H9 (cell line): Measurements from ENCODE around the gene PDK4. TPM values are rescaled to one million over a fixed set of nuclear protein-coding genes. Genes with fewer than 3 reads are reported as not detected.

Experiments
- DNase-seq: peaks from one replicate; pipeline ENCODE4 v3.0.0-alpha.2; 2017
- H2AFZ ChIP-seq: one replicate; pipeline ENCODE4 v1.6.1; 2013; ENCODE audit warnings: mild to moderate bottlenecking, low read length, control low read depth, moderate library complexity
- H2AK5ac ChIP-seq: 2 replicates; pipeline ENCODE4 v1.6.1; 2013; ENCODE audit warnings: low read length, control low read depth, mixed read lengths; ENCODE audit not compliant: insufficient read length
- H2BK120ac ChIP-seq: one replicate; pipeline ENCODE4 v1.6.1; 2013; ENCODE audit warnings: low read depth, mild to moderate bottlenecking, low read length, control low read depth, inconsistent platforms; ENCODE audit not compliant: poor library complexity, severe bottlenecking
- H2BK12ac ChIP-seq: 2 replicates; pipeline ENCODE4 v1.6.1; 2013; ENCODE audit warnings: low read length, control low read depth, mixed read lengths, low read depth; ENCODE audit not compliant: insufficient read length
- H2BK15ac ChIP-seq: 2 replicates; pipeline ENCODE4 v1.6.1; 2013; ENCODE audit warnings: low read depth, low read length, control low read depth
- H2BK20ac ChIP-seq: one replicate; pipeline ENCODE4 v1.6.1; 2013; ENCODE audit warnings: low read depth, mild to moderate bottlenecking, low read length, control low read depth, inconsistent platforms; ENCODE audit not compliant: poor library complexity, severe bottlenecking
- H2BK5ac ChIP-seq: 2 replicates; pipeline ENCODE4 v1.6.1; 2013; ENCODE audit warnings: low read length, control low read depth, mixed read lengths; ENCODE audit not compliant: insufficient read length
- H3K14ac ChIP-seq: 2 replicates; pipeline ENCODE4 v1.6.1; 2013; ENCODE audit warnings: low read length, control low read depth; ENCODE audit not compliant: insufficient read depth
- H3K18ac ChIP-seq: 2 replicates; pipeline ENCODE4 v1.6.1; 2013; ENCODE audit warnings: low read depth, mild to moderate bottlenecking, mixed read lengths, low read length, control low read depth; ENCODE audit not compliant: insufficient read length
- H3K23ac ChIP-seq: 2 replicates; pipeline ENCODE4 v1.6.1; 2013; ENCODE audit warnings: low read length, control low read depth, mixed read lengths, low read depth; ENCODE audit not compliant: insufficient read length
- H3K23me2 ChIP-seq: 2 replicates; pipeline ENCODE4 v1.6.1; 2013; ENCODE audit warnings: low read depth, mild to moderate bottlenecking, mixed read lengths, low read length, control low read depth; ENCODE audit not compliant: insufficient read length, poor library complexity, severe bottlenecking
- H3K27ac ChIP-seq: 2 replicates; pipeline ENCODE4 v1.5.1; 2013; ENCODE audit warnings: low read length, control low read depth, mixed read lengths, low read depth; ENCODE audit not compliant: insufficient read length
- H3K27me3 ChIP-seq: 2 replicates; pipeline ENCODE4 v1.6.1; 2013; ENCODE audit warnings: low read length, control low read depth, inconsistent platforms; ENCODE audit not compliant: insufficient read depth
- H3K4ac ChIP-seq: 2 replicates; pipeline ENCODE4 v1.6.1; 2013; ENCODE audit warnings: low read depth, mild to moderate bottlenecking, control low read depth, inconsistent platforms, low read length, moderate library complexity
- H3K4me1 ChIP-seq: 2 replicates; pipeline ENCODE4 v1.6.1; 2013; ENCODE audit warnings: low read length, control low read depth, inconsistent platforms; ENCODE audit not compliant: insufficient read depth
- H3K4me2 ChIP-seq: 2 replicates; pipeline ENCODE4 v1.6.1; 2013; ENCODE audit warnings: low read length, control low read depth, mixed read lengths; ENCODE audit not compliant: insufficient read length, insufficient read depth
- H3K56ac ChIP-seq: 2 replicates; pipeline ENCODE4 v1.6.1; 2013; ENCODE audit warnings: low read depth, mild to moderate bottlenecking, mixed read lengths, low read length, control low read depth; ENCODE audit not compliant: insufficient read length
- H3K79me1 ChIP-seq: 2 replicates; pipeline ENCODE4 v1.6.1; 2013; ENCODE audit warnings: low read depth, mild to moderate bottlenecking, moderate library complexity, low read length, control low read depth, inconsistent platforms; ENCODE audit not compliant: insufficient read depth, poor library complexity, severe bottlenecking
- H3K79me2 ChIP-seq: 2 replicates; pipeline ENCODE4 v1.6.1; 2013; ENCODE audit warnings: low read length, control low read depth, inconsistent platforms; ENCODE audit not compliant: insufficient read depth
- H3K9ac ChIP-seq: 2 replicates; pipeline ENCODE4 v1.6.1; 2013; ENCODE audit warnings: low read length, control low read depth, mixed read lengths; ENCODE audit not compliant: insufficient read length; ENCODE audit errors: extremely low read depth
- H3K9me3 ChIP-seq: one replicate; pipeline ENCODE4 v1.6.1; 2013; ENCODE audit warnings: low read depth, low read length, inconsistent platforms; ENCODE audit not compliant: control insufficient read depth
- H3T11ph ChIP-seq: one replicate; pipeline ENCODE4 v1.6.1; 2013; ENCODE audit warnings: mild to moderate bottlenecking, low read length, control low read depth, inconsistent platforms
- H4K20me1 ChIP-seq: one replicate; pipeline ENCODE4 v1.6.1; 2013; ENCODE audit not compliant: control insufficient read depth, insufficient read length, insufficient read depth
- H4K5ac ChIP-seq: 2 replicates; pipeline ENCODE4 v1.6.1; 2013; ENCODE audit warnings: low read depth, mild to moderate bottlenecking, mixed read lengths, low read length, control low read depth; ENCODE audit not compliant: insufficient read length
- H4K8ac ChIP-seq: replicated peaks from 2 replicates; pipeline ENCODE4 v1.6.1; 2013; ENCODE audit warnings: low read length, control low read depth, mixed read lengths, low read depth; ENCODE audit not compliant: insufficient read length
- H4K91ac ChIP-seq: 2 replicates; pipeline ENCODE4 v1.6.1; 2013; ENCODE audit warnings: low read depth, mild to moderate bottlenecking, moderate library complexity, mixed read lengths, low read length, control low read depth; ENCODE audit not compliant: insufficient read length
- H3K27ac Mint-ChIP-seq, 3 experiments: 2 replicates in 2 of 3; 3 replicates in 1 of 3; pipeline ENCODE4 v1.8.0; 2020 to 2021; ENCODE audit warnings: mixed read lengths in 3 of 3, mild to moderate bottlenecking in 1 of 3, moderate library complexity in 1 of 3
- H3K27me3 Mint-ChIP-seq: 2 replicates; pipeline ENCODE4 v1.8.0; 2021; ENCODE audit warnings: low read depth, mild to moderate bottlenecking, moderate library complexity, mixed read lengths
- H3K36me3 Mint-ChIP-seq, 3 experiments: 2 replicates in 2 of 3; 3 replicates in 1 of 3; pipeline ENCODE4 v1.8.0; 2020 to 2021; ENCODE audit warnings: low read depth in 3 of 3, mixed read lengths in 3 of 3; ENCODE audit not compliant: insufficient read depth in 1 of 3
- H3K4me1 Mint-ChIP-seq, 2 experiments: 2 replicates each; pipeline ENCODE4 v1.8.0; 2020; ENCODE audit warnings: mixed read lengths in 2 of 2
- H3K4me3 Mint-ChIP-seq, 2 experiments: 2 replicates in 1 of 2; 3 replicates in 1 of 2; pipeline ENCODE4 v1.8.0; 2020 to 2021; ENCODE audit warnings: mild to moderate bottlenecking in 2 of 2, mixed read lengths in 2 of 2, moderate library complexity in 1 of 2
- H3K9me3 Mint-ChIP-seq, 2 experiments: 2 replicates in 1 of 2; 3 replicates in 1 of 2; pipeline ENCODE4 v1.8.0; 2020; ENCODE audit warnings: mild to moderate bottlenecking in 2 of 2, mixed read lengths in 2 of 2, moderate library complexity in 1 of 2
- CTCF ChIP-seq: fragments of 200-600 bp; sonication (generic); conservative IDR thresholded peaks from 3 replicates; pipeline ENCODE4 v1.8.0; 2021; ENCODE audit warnings: antibody characterized with exemption, mild to moderate bottlenecking
- WGBS: extraction: QIAGEN DNeasy Blood & Tissue Kit; methylation state at CpG from one replicate; pipeline ENCODE4 v1.1.7; 2013; ENCODE audit warnings: missing lambda C conversion rate, low lambda C conversion rate, mixed read lengths; ENCODE audit not compliant: insufficient read length; ENCODE audit errors: extremely low coverage; 5-methylcytosine and 5-hydroxymethylcytosine counted together
- total RNA-seq: library from RNA; stranded (reverse); gene quantifications from 2 replicates; pipeline ENCODE4 v1.2.1, GENCODE V29; 2021

Gene PDK4
- total RNA-seq, 1 experiment from 2014 or later, result not detected

- Histone ChIP-seq H3K56ac (no peak overlapping the region), H4K5ac (no peak overlapping the region), H2BK12ac (no peak overlapping the region), H2BK20ac (no peak overlapping the region), H2BK15ac (no peak overlapping the region), H4K20me1 (no peaks in the 10 kb centered on the region), H3K79me1 (no peaks in the 10 kb centered on the region), H4K8ac (no peak overlapping the region), H2AK5ac (no peak overlapping the region), H2BK5ac (no peak overlapping the region), H3K4ac (no peak overlapping the region), H3K23ac (no peak overlapping the region), H3K79me2 (no peaks in the 10 kb centered on the region), H4K91ac (no peak overlapping the region), H3K9me3 (no peaks in the 10 kb centered on the region), H3K4me2 (no peak overlapping the region), H3K27ac (no peak overlapping the region), H3T11ph (no peak overlapping the region), H3K9ac (no peak overlapping the region), H3K27me3 (no peaks in the 10 kb centered on the region), H3K4me1 (no peaks in the 10 kb centered on the region), H3K18ac (no peak overlapping the region), H3K23me2 (no peaks in the 10 kb centered on the region), H2AFZ (no peak overlapping the region), H2BK120ac (no peak overlapping the region), H3K14ac (no peak overlapping the region)
- Mint-ChIP-seq H3K27me3 (no peaks in the 10 kb centered on the region), H3K36me3 (no peaks in the 10 kb centered on the region), H3K4me3 (no peak overlapping the region), H3K9me3 (no peaks in the 10 kb centered on the region), H3K4me1 (no peaks in the 10 kb centered on the region), H3K27ac (no peak overlapping the region)
- no peak for DNase-seq
- no CpG with 5 or more reads among the region's 2 CpGs for WGBS
- no peak for TF ChIP-seq CTCF
Measured at GRCh38 chr7:95556777-95557176, 39.5 kb downstream of the PDK4 start.
